ENCODE data around the gene GRIN3A.

GRIN3A gene

DNA sequence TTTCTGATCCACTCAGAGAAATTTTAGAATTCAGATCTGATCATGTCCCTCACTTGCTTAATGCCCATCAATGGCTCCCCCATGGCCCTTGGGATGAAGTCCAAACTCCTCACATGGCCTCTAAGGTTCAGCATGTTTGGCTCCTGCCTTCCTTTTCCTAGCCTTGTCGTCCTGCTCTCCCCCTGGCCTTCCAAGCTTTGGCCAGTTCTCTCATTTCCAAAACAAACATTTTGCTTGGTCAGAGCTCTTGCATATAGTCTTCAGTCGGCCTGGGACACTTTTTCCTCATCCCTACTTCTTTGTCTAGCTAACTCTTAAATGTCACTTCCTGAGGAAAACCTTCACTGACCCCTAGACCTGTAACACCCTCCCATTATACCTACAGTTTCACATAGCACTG is 106.6 kb downstream of the GRIN3A start:
- no peak for DNase-seq

- DNase-seq, result no peak
Observed at GRCh38 chr9:101629636-101630035, 108.8 kb downstream of the GRIN3A start.

- no peak for DNase-seq
Observed at GRCh38 chr9:101628173-101628572, 110.3 kb downstream of the GRIN3A start.

DNA sequence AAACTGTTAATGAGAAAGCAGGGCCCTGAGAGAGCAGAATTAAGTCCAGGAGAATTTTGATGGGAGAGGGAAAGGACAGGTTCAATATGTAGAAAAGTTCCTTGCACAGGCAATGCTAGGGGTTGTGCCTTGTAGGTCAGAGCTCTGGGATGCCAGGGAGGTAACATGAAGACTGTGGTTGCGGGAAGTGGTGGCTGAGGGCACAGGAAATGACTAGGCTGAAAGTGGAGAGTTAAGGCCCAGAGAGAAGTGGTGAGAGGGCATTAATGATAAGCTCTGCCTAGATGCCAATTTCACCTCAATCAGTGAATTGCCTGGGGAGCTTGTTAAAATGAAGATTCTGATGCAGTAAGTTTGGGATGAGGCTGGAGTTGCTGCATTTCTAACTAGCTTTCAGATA is 112.2 kb downstream of the GRIN3A start:
- DNase-seq, result no peak

DNA sequence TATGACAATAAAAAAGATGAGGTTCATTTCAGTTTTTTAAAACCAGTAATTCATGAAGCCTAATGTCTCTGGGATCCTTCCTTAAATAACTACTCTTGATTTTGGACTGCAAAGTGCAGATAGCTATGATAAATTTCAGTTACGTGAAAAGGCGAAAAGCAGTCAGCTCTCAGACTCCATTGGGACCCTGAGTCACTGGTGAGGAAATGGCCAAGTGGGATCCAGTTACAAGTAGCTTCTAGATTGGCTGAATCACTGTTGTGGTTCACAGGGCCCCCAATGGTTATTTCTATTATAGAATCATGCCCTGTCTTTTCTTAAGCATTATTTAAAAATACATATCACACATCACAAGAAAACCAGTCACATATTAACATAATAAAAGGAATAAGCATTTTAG is 112.6 kb downstream of the GRIN3A start:
- DNase-seq, result peak; percentile 43

DNA sequence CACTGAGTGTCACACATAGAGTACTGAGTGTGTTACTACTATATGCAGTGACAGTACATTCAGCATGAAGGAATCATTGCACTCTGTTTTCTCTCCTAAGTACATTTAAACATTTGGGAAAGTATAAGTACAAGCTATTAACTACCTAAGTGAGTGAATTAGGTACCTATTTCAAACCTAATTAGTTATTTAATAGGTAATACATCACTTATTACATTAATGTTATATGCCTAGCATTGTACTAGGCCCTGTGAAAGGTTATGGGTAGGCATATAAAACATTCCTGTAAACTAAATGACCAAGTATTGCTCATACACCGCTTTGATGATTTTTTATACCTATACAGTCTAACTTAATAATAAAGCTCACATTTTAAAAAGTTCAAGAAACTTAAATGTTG is 118.0 kb downstream of the GRIN3A start:
- no peak for DNase-seq

- DNase-seq, result no peak
Observed at GRCh38 chr9:101618698-101619097, 119.7 kb downstream of the GRIN3A start.

DNA sequence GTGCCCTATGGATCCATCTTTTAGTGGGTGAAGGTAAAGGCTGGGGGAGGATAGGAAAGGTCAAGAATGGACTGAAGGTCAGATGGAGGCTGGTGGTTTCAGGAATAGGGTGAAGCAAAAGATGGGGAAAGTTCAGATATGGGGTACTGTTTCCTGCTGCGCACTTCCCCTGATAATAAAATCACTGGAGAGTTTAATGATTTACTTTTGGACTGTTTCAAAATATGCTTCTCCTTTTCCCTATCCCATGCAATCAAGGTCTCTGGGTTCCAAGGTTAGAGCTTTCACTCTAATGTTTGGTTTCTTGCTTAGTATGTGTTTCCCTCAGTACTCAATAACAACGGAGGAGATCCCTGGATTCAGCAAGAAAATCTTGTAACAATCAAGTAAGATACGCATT is 132.9 kb downstream of the GRIN3A start:
- no peak for DNase-seq

GRCh38 chr9:101604296-101604695 is 134.2 kb downstream of the GRIN3A start:
- DNase-seq, result no peak

GRCh38 chr9:101601904-101602765 is 136.3 kb downstream of the GRIN3A start:
- DNase-seq, result peak; percentile 49

DNA sequence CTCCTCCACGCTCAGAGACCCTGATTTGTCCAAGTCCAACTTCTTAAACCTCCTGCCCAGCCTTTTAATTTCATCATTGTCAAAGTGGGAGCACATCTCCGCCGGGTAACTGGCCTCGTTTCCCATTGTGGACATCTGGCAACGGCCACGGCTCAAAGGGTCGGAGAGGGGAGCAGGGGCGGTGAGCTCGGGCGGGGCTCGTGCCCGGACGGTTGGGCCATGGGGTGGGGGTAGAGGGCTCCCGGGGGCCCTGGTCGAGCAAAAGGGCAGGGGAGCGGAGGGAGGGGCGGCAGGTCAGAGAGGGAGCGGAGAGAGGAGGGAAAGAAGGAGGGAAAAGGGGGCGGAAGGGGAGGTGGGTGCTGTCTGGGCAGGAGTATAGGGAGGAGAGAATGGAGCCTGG is 143.7 kb downstream of the GRIN3A start, which contains the start of gene PPP3R2:
TSS of gene PPP3R2 (minus strand) at position 174 of the 400 bp plus-strand sequence. CDS start at position 126, 48 bp downstream.
- DNase-seq, result no peak

GRCh38 chr9:101593345-101593744 is 145.1 kb downstream of the GRIN3A start:
- no peak for DNase-seq

- peak; percentile 28 for DNase-seq
Observed at GRCh38 chr9:101592788-101593187, 145.7 kb downstream of the GRIN3A start.

DNA sequence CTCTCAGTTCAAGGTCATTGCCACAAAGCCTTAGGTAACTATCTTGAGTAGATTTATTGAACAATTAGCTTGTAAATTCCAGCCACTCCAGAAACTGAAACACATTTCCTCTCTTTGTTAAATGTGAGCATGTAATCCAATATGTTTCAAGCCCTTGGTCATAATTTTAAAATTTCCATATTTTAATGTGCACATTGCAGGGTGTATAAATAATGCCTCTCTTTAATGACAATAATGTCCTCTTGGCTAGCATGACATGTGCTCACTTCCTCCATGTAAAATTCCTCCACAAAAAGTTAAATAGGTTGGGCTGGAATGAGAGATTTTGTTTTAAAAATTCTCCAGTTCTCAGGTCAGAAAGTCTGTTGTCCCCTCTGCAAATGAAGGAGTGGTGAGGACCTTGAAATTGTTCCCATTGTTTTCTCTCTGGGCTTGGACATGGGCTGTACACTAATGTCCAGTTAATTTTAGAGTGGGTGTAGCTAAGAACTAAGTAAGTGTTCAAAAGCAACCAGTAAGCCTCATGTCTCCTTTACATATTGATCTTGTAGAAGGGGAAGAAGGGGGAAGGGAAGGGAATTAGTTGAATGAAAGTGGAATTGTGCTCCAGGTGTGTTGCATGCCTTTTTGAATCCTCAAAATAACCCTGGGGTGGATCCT is 146.5 kb downstream of the GRIN3A start:
- DNase-seq, result no peak

DNA sequence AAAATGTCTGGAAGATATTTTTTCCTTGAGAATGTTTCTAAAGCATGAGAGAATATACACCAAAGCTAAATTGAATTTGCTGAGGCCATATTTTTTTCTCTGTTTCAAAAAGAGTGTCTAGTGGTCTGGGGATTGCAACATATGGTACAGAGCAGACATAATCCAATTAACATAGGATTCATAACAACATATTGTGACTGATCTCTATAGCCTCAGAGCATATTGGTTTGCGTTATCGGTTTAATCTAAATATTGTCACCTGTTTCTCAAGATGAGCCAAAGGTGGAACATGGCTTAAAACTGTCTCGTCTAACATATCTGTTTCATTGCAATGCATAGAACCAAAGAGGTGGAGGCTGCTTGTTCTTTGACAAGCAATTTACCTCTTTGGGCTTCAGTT is 147.5 kb downstream of the GRIN3A start:
- no peak for DNase-seq

GRCh38 chr9:101590074-101590473 is 148.4 kb downstream of the GRIN3A start:
- DNase-seq, result peak; percentile 94

- DNase-seq, result peak; percentile 55
Observed at GRCh38 chr9:101587332-101588043, 151.0 kb downstream of the GRIN3A start.

DNA sequence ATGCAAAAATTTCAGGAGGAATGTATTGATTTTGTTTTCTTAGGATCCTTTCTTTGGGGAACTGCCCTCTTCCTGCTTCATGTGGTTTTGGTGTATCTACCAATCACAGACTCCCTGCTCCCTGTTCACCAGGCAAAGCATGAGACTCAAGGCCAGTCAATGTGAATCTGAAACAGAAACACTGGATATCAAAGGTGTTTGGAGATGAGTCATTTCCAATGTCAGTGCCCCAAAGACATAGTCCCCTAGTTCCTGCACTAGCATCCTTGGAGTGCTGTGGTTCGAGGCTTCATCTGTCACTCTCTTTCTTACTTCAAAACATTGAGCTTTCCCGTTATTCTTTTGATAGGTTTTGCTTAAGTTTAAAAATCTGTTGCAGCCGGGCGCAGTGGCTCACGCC is 151.8 kb downstream of the GRIN3A start:
- no peak for DNase-seq

DNA sequence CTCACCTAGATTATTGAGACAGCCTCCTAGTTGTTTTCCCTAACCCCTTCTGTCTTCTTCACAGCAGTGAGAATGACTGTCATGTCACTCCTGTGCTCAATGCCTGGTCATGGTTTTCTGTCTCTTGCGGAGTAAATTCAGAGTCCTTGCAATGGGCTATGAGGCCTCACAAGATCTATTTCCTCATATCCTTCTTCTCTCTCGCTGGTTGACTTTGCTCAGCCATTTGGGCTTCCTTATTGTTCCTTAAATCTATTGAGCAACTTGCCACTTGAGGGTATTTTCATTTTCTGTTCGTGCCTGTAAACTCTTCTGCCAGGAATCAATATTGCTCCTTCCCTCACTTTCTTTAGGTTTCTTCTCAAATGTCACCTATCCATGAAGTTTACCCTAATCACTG is 152.7 kb downstream of the GRIN3A start:
- DNase-seq, result no peak

DNA sequence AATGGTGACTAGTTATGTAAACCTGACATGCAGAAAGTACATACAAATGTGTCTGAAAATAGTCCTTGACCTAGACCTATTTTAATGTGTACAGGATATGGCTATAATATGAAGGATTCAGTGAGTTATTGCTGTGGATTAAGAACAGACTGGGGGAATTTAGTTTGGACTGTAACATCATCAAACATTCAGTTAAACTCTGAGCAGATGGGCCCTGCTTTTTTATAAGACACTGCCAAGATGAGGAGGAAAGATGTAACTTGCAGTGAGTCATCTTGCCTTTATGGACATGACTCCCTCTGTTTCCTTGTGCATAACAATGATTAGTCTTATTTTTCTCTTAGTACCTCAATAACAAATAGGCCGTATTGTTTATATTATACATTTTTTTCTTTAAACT is 155.9 kb downstream of the GRIN3A start:
- DNase-seq, result peak; percentile 96

DNA sequence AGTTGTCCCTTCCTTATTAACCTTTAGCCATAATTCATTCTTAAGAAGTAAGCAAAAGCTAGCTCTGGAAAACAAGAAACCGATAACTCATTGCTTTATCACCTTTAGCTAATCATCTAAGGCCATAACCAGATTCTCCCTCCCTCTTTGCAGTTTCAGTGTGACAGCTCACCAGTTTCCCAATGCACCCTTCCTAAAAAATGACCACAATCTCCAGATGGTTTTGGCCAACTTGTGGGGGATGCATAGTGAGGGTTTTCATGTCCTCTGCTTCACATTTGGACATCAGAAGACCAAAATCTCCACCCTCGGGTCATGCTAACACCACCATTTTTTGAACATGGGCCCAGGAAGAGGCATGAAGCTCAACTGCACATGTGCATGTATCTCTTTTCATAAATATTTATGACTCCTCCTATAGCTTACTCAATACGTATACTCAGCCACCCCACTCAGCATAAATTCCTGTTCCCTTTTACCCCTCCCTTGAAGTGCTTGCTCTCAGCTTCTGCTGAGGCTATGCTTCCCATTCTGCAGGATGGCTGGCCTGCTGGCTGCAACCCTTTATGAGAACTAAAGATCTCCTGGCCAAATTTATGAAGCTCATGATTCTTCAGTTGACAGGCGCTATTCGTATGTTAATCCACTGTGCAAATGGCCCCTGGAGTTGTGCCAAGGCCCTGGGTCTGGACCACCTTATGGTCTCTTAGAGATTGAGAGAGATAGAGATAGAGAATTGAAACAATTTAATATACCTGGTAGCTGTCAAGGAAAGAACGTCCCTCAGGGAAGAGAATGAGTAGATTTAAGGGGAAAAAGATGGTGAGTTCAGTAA is 158.5 kb downstream of the GRIN3A start:
- no peak for DNase-seq

GRCh38 chr9:101578378-101578777 is 160.1 kb downstream of the GRIN3A start:
- DNase-seq, result no peak
